ENCODE data around the gene CFAP53.

The CFAP53 gene

GRCh38 chr18:50280707-50281294 is 14.5 kb upstream of the CFAP53 start:
- Histone ChIP-seq H2AFZ (ENCODE audit: low read depth, low read length, severe bottlenecking) (peak overlapping the region; percentile 86), H3K79me2 (ENCODE audit: insufficient read depth, low read length) (peaks cover 40% of the 10 kb centered on the region)
- no peak for TF ChIP-seq EZH2phosphoT487 (conservative IDR thresholded peaks at IDR 0.05; ENCODE audit: low read length)
- TF ChIP-seq CTCF (IDR thresholded peaks at IDR 0.05; ENCODE audit: insufficient read depth, low read length, poor library complexity, severe bottlenecking): no peak

GRCh38 chr18:50279752-50280151 is 13.5 kb upstream of the CFAP53 start:
- peaks cover 36% of the 10 kb centered on the region for H3K79me2 ChIP-seq (ENCODE audit: insufficient read depth, low read length)
- no peaks in the 10 kb centered on the region for H3K27me3 ChIP-seq (ENCODE audit: low read length)
- no peaks in the 10 kb centered on the region for H3K9me3 ChIP-seq (ENCODE audit: insufficient read depth, low read length)
- TF ChIP-seq EZH2phosphoT487 (conservative IDR thresholded peaks at IDR 0.05; ENCODE audit: low read length) (no peak), CTCF (IDR thresholded peaks at IDR 0.05; ENCODE audit: insufficient read depth, low read length, poor library complexity, severe bottlenecking) (no peak)
- H2AFZ ChIP-seq (ENCODE audit: low read depth, low read length, severe bottlenecking): no peak overlapping the region
- H4K20me1 ChIP-seq (ENCODE audit: low read depth, low read length): no peaks in the 10 kb centered on the region
- H3K9ac ChIP-seq (ENCODE audit: low read length): peak overlapping the region; percentile 95
- no peak overlapping the region for H3K27ac ChIP-seq (ENCODE audit: low read depth, low read length)
- H3K9me2 ChIP-seq (replicated peaks; ENCODE audit: insufficient read depth, low read length): no peaks in the 10 kb centered on the region
- H3K4me3 ChIP-seq (ENCODE audit: insufficient read depth, low read length, poor library complexity, severe bottlenecking): no peak overlapping the region
- peak overlapping the region; percentile 97 for H3K4me2 ChIP-seq (ENCODE audit: low read depth, low read length, poor library complexity, severe bottlenecking)
- H3K36me3 ChIP-seq (ENCODE audit: low read length): peaks cover 8% of the 10 kb centered on the region; the same call in 1 of the 2 replicates
- 0 out of 2 replicates have a peak, but pooled peaks cover 12% of the 10 kb centered on the region for H3F3A ChIP-seq (ENCODE audit: insufficient read depth)

More at GRCh38 chr18:50280707-50281294, 14.5 kb upstream of the CFAP53 start:
- H3F3A ChIP-seq (ENCODE audit: insufficient read depth): 0 out of 2 replicates have a peak, but pooled peaks cover 12% of the 10 kb centered on the region
- H3K27ac ChIP-seq (ENCODE audit: low read depth, low read length): peak overlapping the region; percentile 82
- H3K4me3 ChIP-seq (ENCODE audit: insufficient read depth, low read length, poor library complexity, severe bottlenecking): peak overlapping the region; percentile 99
- no peaks in the 10 kb centered on the region for H3K9me3 ChIP-seq (ENCODE audit: insufficient read depth, low read length)
- H3K9me2 ChIP-seq (replicated peaks; ENCODE audit: insufficient read depth, low read length): no peaks in the 10 kb centered on the region
- peak overlapping the region; percentile 97 for H3K4me2 ChIP-seq (ENCODE audit: low read depth, low read length, poor library complexity, severe bottlenecking)
- H3K9ac ChIP-seq (ENCODE audit: low read length): peak overlapping the region; percentile 95
- no peaks in the 10 kb centered on the region; the same call in 1 of the 2 replicates for H4K20me1 ChIP-seq (ENCODE audit: low read depth, low read length)
- H3K36me3 ChIP-seq (ENCODE audit: low read length): peaks cover 8% of the 10 kb centered on the region; the same call in 1 of the 2 replicates
- no peaks in the 10 kb centered on the region for H3K27me3 ChIP-seq (ENCODE audit: low read length)

GRCh38 chr18:50277942-50278341 is 11.6 kb upstream of the CFAP53 start:
- TF ChIP-seq CTCF (IDR thresholded peaks at IDR 0.05; ENCODE audit: insufficient read depth, low read length, poor library complexity, severe bottlenecking) (no peak), EZH2phosphoT487 (conservative IDR thresholded peaks at IDR 0.05; ENCODE audit: low read length) (no peak)
- Histone ChIP-seq H3K4me2 (ENCODE audit: low read depth, low read length, poor library complexity, severe bottlenecking) (no peak overlapping the region), H3K9ac (ENCODE audit: low read length) (no peak overlapping the region), H3F3A (ENCODE audit: insufficient read depth) (0 out of 2 replicates have a peak, but pooled peaks cover 6% of the 10 kb centered on the region), H3K4me3 (ENCODE audit: insufficient read depth, low read length, poor library complexity, severe bottlenecking) (no peak overlapping the region), H3K27ac (ENCODE audit: low read depth, low read length) (no peak overlapping the region), H3K9me2 (replicated peaks; ENCODE audit: insufficient read depth, low read length) (no peaks in the 10 kb centered on the region), H3K27me3 (ENCODE audit: low read length) (no peaks in the 10 kb centered on the region), H3K36me3 (ENCODE audit: low read length) (peaks cover 8% of the 10 kb centered on the region; the same call in 1 of the 2 replicates), H3K79me2 (ENCODE audit: insufficient read depth, low read length) (peaks cover 36% of the 10 kb centered on the region), H2AFZ (ENCODE audit: low read depth, low read length, severe bottlenecking) (no peak overlapping the region), H4K20me1 (ENCODE audit: low read depth, low read length) (no peaks in the 10 kb centered on the region), H3K9me3 (ENCODE audit: insufficient read depth, low read length) (no peaks in the 10 kb centered on the region)

Data from SU-DHL-6 (cell line).